ENCODE measurements around the gene AGT.

- TF ChIP-seq CTCF (IDR thresholded peaks at IDR 0.05) (no peak), POLR2A (IDR thresholded peaks at IDR 0.05) (no peak), POLR2AphosphoS5 (IDR thresholded peaks at IDR 0.05) (no peak)
These were observed 45.7 kb downstream of the AGT start for GRCh38 chr1:230668227-230668626.
